GM21825 (cell line): ENCODE data around the gene EIF2B4.
"Not testable (repeated sequence)": the region's sequence is repeated elsewhere in the genome, so short reads cannot be mapped to it uniquely, and the experiment has no call there.

Experiments
- ATAC-seq: cut with Tn5 transposase; IDR thresholded peaks from one replicate; pipeline ENCODE4 v1.9.1; 2021; ENCODE audit warnings: mild to moderate bottlenecking, moderate library complexity; ENCODE audit not compliant: unreplicated experiment

Gene EIF2B4

GRCh38 chr2:27378096-27378808 is 8.1 kb upstream of the EIF2B4 start:
- ATAC-seq: no peak

GRCh38 chr2:27377618-27378095 is 7.5 kb upstream of the EIF2B4 start:
- ATAC-seq: no peak

- ATAC-seq: no peak
Observed at GRCh38 chr2:27376866-27377617, 6.9 kb upstream of the EIF2B4 start.

GRCh38 chr2:27376151-27376865 is 6.2 kb upstream of the EIF2B4 start:
- ATAC-seq: no peak

GRCh38 chr2:27375513-27376099 is 5.5 kb upstream of the EIF2B4 start:
- no peak for ATAC-seq

- no peak for ATAC-seq
Observed at GRCh38 chr2:27373567-27373966, 3.4 kb upstream of the EIF2B4 start.

GRCh38 chr2:27372937-27373336 is 2.8 kb upstream of the EIF2B4 start:
- ATAC-seq: no peak

GRCh38 chr2:27370816-27371620 is 880 bp upstream of the EIF2B4 start:
- peak; percentile 18 for ATAC-seq

GRCh38 chr2:27369471-27370025 is 590 bp downstream of the EIF2B4 start:
- ATAC-seq: peak; percentile 5

- no peak for ATAC-seq
Observed at GRCh38 chr2:27363933-27364332, 6.2 kb downstream of the EIF2B4 start.

- no peak for ATAC-seq
Observed at GRCh38 chr2:27362678-27363420, 7.3 kb downstream of the EIF2B4 start.

GRCh38 chr2:27356382-27357181 is 13.6 kb downstream of the EIF2B4 start, which contains the start of gene GTF3C2:
Gene GTF3C2 (minus strand): TSS chr2:27356764. CDS start chr2:27343554, 13,210 bp downstream.
- peak; percentile 80 for ATAC-seq

- ATAC-seq: peak; percentile 31
Observed at GRCh38 chr2:27356056-27356381, 14.1 kb downstream of the EIF2B4 start.

- no peak for ATAC-seq
Observed at GRCh38 chr2:27354597-27354927, 15.6 kb downstream of the EIF2B4 start.

GRCh38 chr2:27353762-27354596 is 16.2 kb downstream of the EIF2B4 start:
- ATAC-seq: no peak

- not testable (repeated sequence) for ATAC-seq
Observed at GRCh38 chr2:27353386-27353761, 16.8 kb downstream of the EIF2B4 start.

GRCh38 chr2:27351802-27352598 is 18.1 kb downstream of the EIF2B4 start:
- ATAC-seq: no peak
